NT2/D1 (cell line): Measurements from ENCODE around the gene TLX1.

ENCODE experiments used
- DNase-seq: peaks from one replicate; pipeline ENCODE4 v3.0.0-alpha.2; 2011; ENCODE audit warnings: low read depth, low spot score
- H3K27me3 ChIP-seq: 2 replicates; pipeline ENCODE4 v1.6.0; 2011; ENCODE audit warnings: mild to moderate bottlenecking; ENCODE audit not compliant: insufficient read length, insufficient read depth
- H3K36me3 ChIP-seq: 2 replicates; pipeline ENCODE4 v1.6.1; 2011; ENCODE audit warnings: mild to moderate bottlenecking, low read length, mixed read lengths; ENCODE audit not compliant: insufficient read depth, insufficient read length
- H3K4me1 ChIP-seq: 2 replicates; pipeline ENCODE4 v1.5.1; 2011; ENCODE audit not compliant: insufficient read depth, insufficient read length
- H3K4me3 ChIP-seq: 2 replicates; pipeline ENCODE4 v1.5.1; 2011; ENCODE audit warnings: low read depth; ENCODE audit not compliant: insufficient read length
- H3K9ac ChIP-seq: 2 replicates; pipeline ENCODE4 v1.6.0; 2011; ENCODE audit warnings: low read depth; ENCODE audit not compliant: insufficient read length
- H3K9me3 ChIP-seq: 2 replicates; pipeline ENCODE4 v1.5.1; 2011; ENCODE audit warnings: mild to moderate bottlenecking, low read length; ENCODE audit not compliant: insufficient read depth
- SUZ12 ChIP-seq: IDR thresholded peaks from 2 replicates; pipeline ENCODE4 v1.6.1; 2011; ENCODE audit not compliant: insufficient read length, insufficient read depth; ENCODE audit errors: extremely low read depth
- YY1 ChIP-seq: IDR thresholded peaks from 2 replicates; pipeline ENCODE4 v1.6.1; 2011; ENCODE audit not compliant: insufficient read length, insufficient read depth
- ZNF274 ChIP-seq: IDR thresholded peaks from 2 replicates; pipeline ENCODE4 v1.6.1; 2011; ENCODE audit warnings: mild to moderate bottlenecking, low read depth, low read length

TLX1 gene

GRCh38 chr10:101130984-101131961, at the start of gene TLX1:
TSS of gene TLX1 (plus strand) at chr10:101131300. CDS start at chr10:101131542, 242 bp downstream.
- H3K9me3 ChIP-seq, result no peaks in the 10 kb centered on the region
- H3K4me1 ChIP-seq, result peaks cover 15% of the 10 kb centered on the region
- TF ChIP-seq YY1 (no peak), SUZ12 (peak; percentile 93), ZNF274 (no peak)
- peaks cover 98% of the 10 kb centered on the region for H3K27me3 ChIP-seq
- peak within 1 kb of the TSS; percentile 42 for H3K9ac ChIP-seq
- DNase-seq, result no peak
- no peaks in the 10 kb centered on the region for H3K36me3 ChIP-seq
- H3K4me3 ChIP-seq, result peak within 1 kb of the TSS; percentile 40

GRCh38 chr10:101085846-101086245, 45.3 kb upstream of the TLX1 start:
- no peaks in the 10 kb centered on the region for H3K36me3 ChIP-seq
- DNase-seq, result no peak
- no peak overlapping the region for H3K9ac ChIP-seq
- peaks cover 19% of the 10 kb centered on the region for H3K27me3 ChIP-seq
- TF ChIP-seq ZNF274, result no peak
- no peak for TF ChIP-seq SUZ12
- TF ChIP-seq YY1, result no peak
- H3K4me1 ChIP-seq, result no peaks in the 10 kb centered on the region
- no peaks in the 10 kb centered on the region for H3K9me3 ChIP-seq
- no peak overlapping the region for H3K4me3 ChIP-seq

- Histone ChIP-seq H3K9ac (no peak overlapping the region), H3K36me3 (no peaks in the 10 kb centered on the region), H3K4me3 (no peak overlapping the region), H3K9me3 (no peaks in the 10 kb centered on the region), H3K4me1 (no peaks in the 10 kb centered on the region), H3K27me3 (peaks cover 8% of the 10 kb centered on the region)
- no peak for TF ChIP-seq ZNF274
- TF ChIP-seq YY1, result no peak
- TF ChIP-seq SUZ12, result no peak
- DNase-seq, result no peak
These were observed 43.7 kb upstream of the TLX1 start for GRCh38 chr10:101087376-101087775.

GRCh38 chr10:101087965-101088364, 43.1 kb upstream of the TLX1 start:
- no peak for TF ChIP-seq SUZ12
- no peak for TF ChIP-seq YY1
- TF ChIP-seq ZNF274, result no peak
- H3K9me3 ChIP-seq, result no peaks in the 10 kb centered on the region
- no peaks in the 10 kb centered on the region for H3K36me3 ChIP-seq
- no peaks in the 10 kb centered on the region for H3K4me1 ChIP-seq
- no peak overlapping the region for H3K9ac ChIP-seq
- peaks cover 6% of the 10 kb centered on the region for H3K27me3 ChIP-seq
- H3K4me3 ChIP-seq, result no peak overlapping the region
- DNase-seq, result no peak

GRCh38 chr10:101089520-101090299, 41.4 kb upstream of the TLX1 start:
- TF ChIP-seq SUZ12, result no peak
- no peak for TF ChIP-seq ZNF274
- Histone ChIP-seq H3K9me3 (no peaks in the 10 kb centered on the region), H3K36me3 (no peaks in the 10 kb centered on the region), H3K4me1 (peaks cover 5% of the 10 kb centered on the region), H3K27me3 (no peaks in the 10 kb centered on the region), H3K9ac (no peak overlapping the region), H3K4me3 (no peak overlapping the region)
- no peak for DNase-seq

- peaks cover 5% of the 10 kb centered on the region for H3K4me1 ChIP-seq
These were observed 40.5 kb upstream of the TLX1 start for GRCh38 chr10:101090597-101090996.

More at GRCh38 chr10:101090597-101090996, 40.5 kb upstream of the TLX1 start:
- no peak overlapping the region for H3K4me3 ChIP-seq
- H3K36me3 ChIP-seq, result no peaks in the 10 kb centered on the region
- H3K9me3 ChIP-seq, result no peaks in the 10 kb centered on the region
- DNase-seq, result no peak
- TF ChIP-seq SUZ12, result no peak
- TF ChIP-seq ZNF274, result no peak
- no peak for TF ChIP-seq YY1
- H3K9ac ChIP-seq, result no peak overlapping the region
- H3K27me3 ChIP-seq, result no peaks in the 10 kb centered on the region
